ENCODE results near the gene GRK7. TPM values are rescaled to one million over a fixed set of nuclear protein-coding genes. Genes with fewer than 3 reads are reported as not detected.
A peak's percentile ranks its signal among the peaks of the same experiment; 100 is the strongest.

The GRK7 gene
- polyA plus RNA-seq, 1 of the 3 experiments (the other 2 are of a cell fraction), result not detected

DNA sequence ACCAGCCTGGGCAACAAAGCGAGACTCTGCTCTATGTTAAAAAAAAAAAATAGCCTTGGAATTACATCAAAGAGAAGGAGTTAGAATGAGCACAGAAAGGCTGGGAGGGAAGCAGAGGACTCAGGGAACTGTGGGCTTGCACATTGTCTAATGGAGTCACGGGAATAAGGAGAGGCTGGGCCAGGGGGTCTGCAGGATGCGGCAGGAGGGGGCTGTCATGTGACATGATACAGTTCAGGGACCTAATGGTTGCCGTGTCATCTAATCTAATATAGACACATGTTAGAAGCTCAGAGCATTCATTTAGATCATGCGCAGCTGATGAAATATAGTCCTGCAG lies 32.5 kb downstream of the GRK7 start:
- Histone ChIP-seq H3K4me2 (no peak overlapping the region), H3K4me3 (ENCODE audit: low read depth in 2 of 2, low read length in 1 of 2) (no peak overlapping the region), H3K9me3 (no peaks in the 10 kb centered on the region), H3K27ac (ENCODE audit: low read depth in 2 of 2, low read length in 1 of 2) (no peak overlapping the region), H4K20me1 (ENCODE audit: insufficient read depth) (no peaks in the 10 kb centered on the region), H2AFZ (ENCODE audit: low read depth) (no peak overlapping the region), H3K4me1 (ENCODE audit: control insufficient read depth in 1 of 2, insufficient read depth in 2 of 2, low read depth in 1 of 2, low read length in 1 of 2) (peaks cover 0 to 3% of the 10 kb centered on the region in 2 experiments; a peak in 2 of 4 replicates), H3K79me2 (ENCODE audit: insufficient read depth) (no peaks in the 10 kb centered on the region), H3K9ac (no peak overlapping the region), H3K9me2 (no peaks in the 10 kb centered on the region), H3K36me3 (replicated peaks in 1 of 2; ENCODE audit: control insufficient read depth in 1 of 2, insufficient read depth in 2 of 2, low read length in 1 of 2) (no peaks in the 10 kb centered on the region), H3K27me3 (ENCODE audit: insufficient read depth) (no peaks in the 10 kb centered on the region), H3F3A (replicated peaks; ENCODE audit: insufficient read depth) (no peaks in the 10 kb centered on the region)
- WGBS (ENCODE audit: low lambda C conversion rate), result 53% methylated on average over 5 of the region's 5 CpGs
- peak; percentile 40 for DNase-seq
- ChIA-PET CTCF (interaction anchor here (1.5 kb wide), 1 partner anchor 46 kb away, joined by 3 read pairs; no protein-coding TSS in a partner anchor), POLR2A (no interaction called here)
- TF ChIP-seq TEAD4 (IDR thresholded peaks at IDR 0.05; ENCODE audit: borderline replicate concordance, insufficient read depth), result no peak
- no peak for TF ChIP-seq EZH2phosphoT487 (IDR thresholded peaks at IDR 0.05; ENCODE audit: borderline replicate concordance, low read depth)
- no peak for TF ChIP-seq CTCF (IDR thresholded peaks at IDR 0.05)
- TF ChIP-seq MXI1 (IDR thresholded peaks at IDR 0.05; ENCODE audit: low read depth, low read length), result no peak
- no peak for TF ChIP-seq CHD2 (IDR thresholded peaks at IDR 0.05; ENCODE audit: low read length, partially characterized antibody)
- no peak for TF ChIP-seq RXRA (IDR thresholded peaks at IDR 0.05; ENCODE audit: borderline replicate concordance, low read depth)
- TF ChIP-seq SMC3 (IDR thresholded peaks at IDR 0.05; ENCODE audit: low read depth, low read length), result no peak
- no peak for TF ChIP-seq FOXJ3 (CRISPR knock-in tag; IDR thresholded peaks at IDR 0.05)
- no peak for TF ChIP-seq RAD21 (IDR thresholded peaks at IDR 0.05; ENCODE audit: low read length)
- no peak for TF ChIP-seq USF2 (IDR thresholded peaks at IDR 0.05; ENCODE audit: borderline replicate concordance, low read depth, low read length)
- TF ChIP-seq TAF1 (IDR thresholded peaks at IDR 0.05; ENCODE audit: borderline replicate concordance, low read depth, low read length), result no peak
- no peak for TF ChIP-seq ZBTB33 (IDR thresholded peaks at IDR 0.05; ENCODE audit: borderline replicate concordance, low read depth)
- TF ChIP-seq, protein P1, sequence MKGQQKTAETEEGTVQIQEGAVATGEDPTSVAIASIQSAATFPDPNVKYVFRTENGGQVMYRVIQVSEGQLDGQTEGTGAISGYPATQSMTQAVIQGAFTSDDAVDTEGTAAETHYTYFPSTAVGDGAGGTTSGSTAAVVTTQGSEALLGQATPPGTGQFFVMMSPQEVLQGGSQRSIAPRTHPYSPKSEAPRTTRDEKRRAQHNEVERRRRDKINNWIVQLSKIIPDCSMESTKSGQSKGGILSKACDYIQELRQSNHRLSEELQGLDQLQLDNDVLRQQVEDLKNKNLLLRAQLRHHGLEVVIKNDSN (IDR thresholded peaks at IDR 0.05; ENCODE audit: borderline replicate concordance, low read depth), result no peak
